HG03342 (cell line): ENCODE results near the gene GBP4.
"Not testable (repeated sequence)": the region's sequence is repeated elsewhere in the genome, so short reads cannot be mapped to it uniquely, and the experiment has no call there.

Experiments
- ATAC-seq: cut with Tn5 transposase; IDR thresholded peaks from one replicate; pipeline ENCODE4 v1.9.1; 2021; ENCODE audit warnings: mild to moderate bottlenecking, moderate library complexity; ENCODE audit not compliant: unreplicated experiment

GBP4 gene

GRCh38 chr1:89198491-89199072, at the start of gene GBP4:
Gene GBP4, minus strand, starts transcription at chr1:89198942. Its CDS starts 108 bp downstream, at chr1:89198834.
- peak; percentile 54 for ATAC-seq

DNA sequence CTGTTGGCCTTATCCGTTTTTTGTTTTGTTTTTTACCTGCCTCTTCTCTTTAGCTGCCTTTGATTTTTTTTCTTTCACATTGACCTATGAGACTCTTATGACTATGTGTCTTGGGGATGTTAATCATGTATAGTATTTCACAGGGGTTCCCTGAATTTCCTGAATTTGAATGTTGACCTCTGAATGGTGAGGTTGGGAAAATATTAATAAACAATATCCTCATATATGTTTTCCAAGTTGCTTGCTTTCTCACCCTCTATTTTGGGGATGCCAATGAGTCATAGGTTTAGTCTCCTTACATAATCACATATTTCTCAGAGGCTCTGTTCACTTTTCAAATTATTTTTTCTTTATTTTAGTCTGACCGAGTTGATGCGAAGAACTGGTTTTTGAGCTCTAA, 44.3 kb upstream of the GBP4 start:
- ATAC-seq = no peak

- ATAC-seq = no peak
These were observed 22.6 kb upstream of the GBP4 start for GRCh38 chr1:89221341-89221740.

DNA sequence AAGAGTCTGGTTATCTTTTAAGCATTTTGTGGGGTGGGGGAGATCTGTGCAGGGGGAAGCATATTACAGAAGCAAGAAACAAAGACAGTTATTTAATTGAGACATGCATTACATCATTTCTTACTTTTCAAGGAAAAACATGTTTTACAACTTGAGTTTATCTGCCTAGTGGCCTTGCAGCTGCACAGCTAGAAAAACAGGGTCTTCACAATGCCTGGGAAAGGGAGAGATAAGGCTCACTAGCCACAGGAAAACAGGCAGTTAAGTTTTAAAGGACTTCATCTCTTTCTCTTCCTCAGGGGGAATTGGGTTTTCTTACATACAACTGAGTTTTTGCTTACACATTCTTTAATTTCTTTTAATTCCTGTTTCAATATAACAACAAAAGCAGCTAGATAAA, 21.1 kb upstream of the GBP4 start:
- ATAC-seq = not testable (repeated sequence)

DNA sequence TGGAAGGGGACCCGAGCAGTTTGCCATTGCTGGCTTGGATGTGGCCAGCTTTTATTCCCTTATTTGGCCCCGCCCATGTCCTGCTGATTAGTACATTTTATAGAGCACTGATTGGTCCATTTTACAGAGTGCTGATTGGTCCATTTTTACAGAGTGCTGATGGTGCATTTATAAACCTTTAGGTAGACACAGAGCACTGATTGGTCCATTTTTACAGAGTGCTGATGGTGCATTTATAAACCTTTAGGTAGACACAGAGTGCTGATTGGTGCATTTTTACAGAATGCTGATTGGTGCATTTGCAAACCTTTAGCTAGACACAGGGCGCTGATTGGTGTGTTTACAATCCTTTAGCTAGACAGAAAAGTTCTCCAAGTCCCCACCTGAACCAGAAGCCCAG, 20.2 kb upstream of the GBP4 start:
- not testable (repeated sequence) for ATAC-seq

DNA sequence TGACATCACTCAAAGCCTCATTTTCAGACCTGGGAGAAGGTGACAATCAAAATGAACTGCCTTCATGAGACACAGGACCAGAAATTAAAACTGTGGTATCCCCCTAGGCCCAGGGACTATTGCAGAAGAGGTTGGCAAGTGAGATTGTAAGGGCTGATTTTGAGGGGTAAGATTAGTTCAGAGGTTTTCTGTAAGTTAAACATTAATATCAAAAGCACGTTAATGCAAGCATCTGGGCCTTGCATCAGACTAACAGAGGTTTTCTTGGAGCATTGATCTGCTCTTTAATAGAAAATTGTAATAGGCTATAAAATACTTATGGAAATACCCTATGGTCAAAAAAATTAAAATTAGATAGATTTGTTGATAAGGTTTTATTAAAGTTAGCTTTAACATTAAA, 14.6 kb upstream of the GBP4 start:
- no peak for ATAC-seq

DNA sequence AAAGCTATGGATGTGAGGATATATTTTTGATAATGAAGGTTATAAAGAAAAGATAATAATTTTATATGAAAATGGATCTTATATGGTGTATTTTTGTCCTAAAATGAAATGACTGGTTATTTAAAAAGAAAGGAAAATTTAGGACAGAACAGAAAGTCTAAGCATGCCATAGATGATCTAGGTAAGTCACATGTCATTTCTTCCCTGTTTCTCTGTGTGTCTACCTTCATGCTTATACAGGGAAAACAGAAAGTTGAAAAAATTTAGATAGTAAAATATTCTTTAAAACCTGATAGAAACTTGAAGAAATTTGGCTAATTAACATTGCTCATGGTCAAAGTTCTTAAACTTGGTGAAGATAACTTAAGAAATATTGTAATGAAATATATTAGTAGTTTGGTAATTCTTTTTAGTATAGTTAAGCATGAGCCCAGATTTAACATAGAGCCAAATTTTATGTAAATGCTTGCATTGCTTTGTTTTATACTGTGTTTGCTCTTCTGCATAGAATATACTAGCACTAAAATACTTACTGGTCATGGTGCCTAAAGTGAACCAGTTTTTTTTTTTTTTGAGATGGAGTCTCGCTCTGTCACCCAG, 12.4 kb upstream of the GBP4 start:
- ATAC-seq = no peak

- no peak for ATAC-seq
These were observed 7.6 kb upstream of the GBP4 start for GRCh38 chr1:89206373-89206772.

DNA sequence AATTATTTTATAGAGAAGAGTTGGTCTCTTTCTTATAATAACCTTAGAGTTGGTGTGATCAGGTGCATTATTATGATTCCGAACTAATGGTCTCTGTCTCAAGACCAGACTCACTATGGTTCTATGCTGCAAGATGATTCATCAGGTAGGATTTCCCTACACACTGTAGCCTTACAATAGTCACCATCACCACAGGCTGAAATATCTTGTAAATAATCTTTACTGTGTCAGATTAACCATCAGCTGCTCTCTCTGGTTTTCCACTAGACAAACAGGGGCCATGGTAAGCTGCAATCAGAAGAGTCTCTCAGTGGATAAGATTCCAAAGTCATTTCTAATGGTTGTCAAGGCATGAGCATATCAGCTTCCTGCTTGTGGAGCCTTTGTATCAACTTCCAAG, 4.4 kb upstream of the GBP4 start:
- ATAC-seq = no peak

DNA sequence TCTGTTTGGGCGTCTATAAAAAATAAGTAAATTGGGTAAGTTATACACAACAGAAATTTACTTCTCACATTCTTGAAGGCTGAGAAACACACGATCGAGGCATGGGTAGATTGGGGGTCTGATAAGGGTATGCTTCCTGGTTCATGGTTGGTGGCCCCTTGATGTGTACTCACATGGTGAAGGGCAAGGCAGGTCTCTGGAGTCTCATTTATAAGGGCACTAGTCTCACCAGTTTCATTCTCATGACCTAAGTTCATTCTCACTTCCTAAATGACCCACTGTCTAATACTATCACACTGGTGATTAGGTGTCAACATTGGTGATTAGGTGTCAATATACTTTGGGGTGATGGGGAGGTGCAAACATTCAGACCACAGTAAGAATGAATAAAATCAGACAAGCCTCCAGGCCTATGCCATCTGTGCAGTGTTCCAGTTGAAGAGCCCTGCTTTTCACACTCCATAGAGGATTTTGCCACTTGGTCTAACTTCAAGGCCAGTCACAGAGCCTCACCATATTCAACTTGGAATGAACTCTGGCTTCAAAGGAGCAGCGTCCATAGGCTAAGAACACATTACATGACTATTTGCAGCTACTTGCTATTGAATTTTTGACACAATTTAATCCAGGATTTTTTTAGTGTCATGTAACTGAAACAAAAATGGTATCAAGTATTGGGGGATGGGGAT, 2.5 kb upstream of the GBP4 start:
- peak; percentile 72 for ATAC-seq

DNA sequence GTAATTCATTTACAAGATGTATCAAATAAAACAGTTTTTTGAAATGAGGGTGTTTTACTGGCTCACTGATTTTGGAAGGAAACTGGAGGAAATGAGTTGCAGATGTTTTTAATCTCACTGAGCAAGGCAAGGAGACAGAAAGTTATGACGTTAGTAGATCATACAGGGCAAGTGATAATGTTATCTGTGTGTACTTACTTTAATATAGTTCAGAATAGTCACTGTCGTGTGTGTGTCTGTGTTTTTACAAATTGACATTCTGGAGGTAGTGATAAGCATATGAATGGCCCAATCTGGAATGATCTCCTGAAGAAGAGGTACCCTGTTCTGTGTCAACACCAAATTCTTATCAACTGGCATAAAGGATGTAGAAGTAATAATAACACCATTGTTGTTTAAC, 1.9 kb upstream of the GBP4 start:
- no peak for ATAC-seq

DNA sequence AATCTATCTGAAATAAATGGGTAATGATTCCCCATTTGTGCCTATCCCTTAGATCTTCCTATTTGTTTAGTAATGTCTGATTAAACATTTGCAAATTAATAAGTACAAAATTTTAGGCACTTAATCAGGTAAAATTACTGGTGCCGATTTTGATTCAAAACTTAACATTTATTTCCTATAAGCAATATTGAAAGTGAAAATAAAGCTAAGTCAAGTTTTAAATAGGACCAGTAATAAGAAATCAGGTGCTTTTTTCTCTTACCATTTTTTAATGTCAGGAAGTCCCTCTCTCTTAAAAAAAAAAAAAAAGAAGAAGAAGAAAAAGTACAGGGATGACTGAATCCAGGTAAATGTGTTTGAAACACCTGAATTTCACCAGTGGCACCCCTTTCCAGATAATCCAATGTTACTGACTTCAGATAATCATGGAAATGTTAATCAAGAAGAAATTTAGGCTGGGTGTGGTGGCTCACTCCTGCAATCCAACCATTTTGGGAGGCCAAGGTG, 836 bp upstream of the GBP4 start:
- no peak for ATAC-seq

GRCh38 chr1:89198081-89198480, 661 bp downstream of the GBP4 start:
- ATAC-seq = no peak

GRCh38 chr1:89195476-89195875, 3.3 kb downstream of the GBP4 start:
- no peak for ATAC-seq

- ATAC-seq = no peak
These were observed 7.4 kb downstream of the GBP4 start for GRCh38 chr1:89191314-89191713.

DNA sequence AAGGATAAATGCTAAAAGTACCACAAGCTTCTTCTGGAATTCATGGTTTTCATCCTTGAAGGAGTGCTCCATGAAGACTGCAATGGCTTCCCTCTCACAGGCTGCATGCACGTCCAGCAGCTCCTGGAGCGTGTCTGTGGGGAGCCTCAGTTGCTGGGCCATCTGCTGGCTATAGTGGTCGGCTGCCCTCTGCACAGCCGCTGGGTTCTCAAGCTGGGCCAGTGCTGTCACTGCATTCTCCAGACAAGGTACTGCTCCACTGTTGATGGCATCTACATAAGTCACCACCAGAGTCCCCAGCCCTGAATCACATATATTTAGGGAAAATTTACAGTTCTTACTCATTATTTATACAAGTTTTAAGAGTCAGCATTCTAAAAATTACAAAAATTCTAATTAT, 8.7 kb downstream of the GBP4 start:
- ATAC-seq = no peak

- ATAC-seq = no peak
These were observed 19.4 kb downstream of the GBP4 start for GRCh38 chr1:89179343-89179742.

- no peak for ATAC-seq
These were observed 21.8 kb downstream of the GBP4 start for GRCh38 chr1:89176971-89177370.

DNA sequence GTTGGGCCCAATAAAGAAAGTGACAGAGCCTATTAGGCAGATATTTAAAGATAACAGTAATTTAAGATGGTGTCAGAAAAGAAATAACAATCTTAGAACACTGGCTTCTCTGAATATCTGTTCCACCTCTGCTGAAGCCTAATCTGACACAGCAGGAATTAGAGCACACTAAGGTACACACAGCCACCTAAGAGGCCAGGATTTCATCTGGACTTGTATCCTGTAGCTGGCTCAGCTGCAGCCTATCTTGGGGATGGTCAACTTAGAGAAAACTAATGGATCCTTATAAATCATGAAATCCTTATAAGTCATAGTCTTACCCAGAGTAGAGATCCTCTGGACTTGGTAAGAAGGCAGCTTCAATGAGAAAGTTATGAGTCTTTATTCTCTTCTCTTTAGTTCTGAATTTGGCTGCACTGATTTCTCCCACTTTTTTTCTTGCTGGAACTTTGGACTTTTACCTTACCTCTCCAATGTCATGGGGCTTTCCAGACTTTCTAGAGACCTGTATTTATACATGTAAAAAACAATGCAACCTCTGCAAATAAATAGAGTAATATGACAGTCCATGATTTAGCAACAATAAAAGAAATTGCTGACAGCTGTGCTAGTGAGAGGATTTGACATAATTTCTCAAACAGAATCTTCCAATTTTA, 23.0 kb downstream of the GBP4 start, which contains the start of gene GBP7:
Gene GBP7, minus strand, starts transcription at position 403 of the 656 bp plus-strand sequence. CDS start 4,068 bp downstream, outside the sequence.
- ATAC-seq = no peak

DNA sequence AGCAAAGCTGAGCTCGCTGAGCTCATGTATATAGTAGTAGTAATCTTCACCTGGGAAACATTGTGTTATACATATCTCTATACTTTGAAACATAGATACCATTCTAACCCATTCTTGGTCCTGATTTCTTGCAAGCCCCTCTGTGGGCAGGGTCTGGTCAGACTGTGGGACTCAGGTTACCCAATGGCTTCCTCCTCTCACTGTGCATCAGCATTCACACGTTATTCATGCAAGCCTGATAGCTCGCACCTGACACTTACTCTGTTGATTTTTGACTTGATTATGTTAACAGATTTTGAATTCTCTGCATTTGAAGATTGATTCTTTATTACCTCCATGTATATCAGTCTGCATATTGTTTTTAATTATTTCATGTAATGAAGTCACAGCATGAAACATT, 24.3 kb downstream of the GBP4 start:
- ATAC-seq = no peak

- ATAC-seq = no peak
These were observed 26.1 kb downstream of the GBP4 start for GRCh38 chr1:89172468-89173143.
